Loucy (cell line): ENCODE measurements around the gene TMEM87B.

Experiments used
- EZH2phosphoT487 ChIP-seq: fragments of 200-600 bp; IDR thresholded peaks from 2 replicates; pipeline ENCODE4 v1.6.1; 2018; ENCODE audit warnings: antibody characterized with exemption, mild to moderate bottlenecking, moderate library complexity, borderline replicate concordance
- TF ChIP-seq, protein P1 (sequence below): fragments of 200-600 bp; sonication (generic); conservative IDR thresholded peaks from 2 replicates; pipeline ENCODE4 v1.5.1; 2014; ENCODE audit warnings: mild to moderate bottlenecking, antibody characterized with exemption, low read length

GRCh38 chr2:112150851-112151250, 95.8 kb downstream of the TMEM87B start:
- TF ChIP-seq, protein P1, sequence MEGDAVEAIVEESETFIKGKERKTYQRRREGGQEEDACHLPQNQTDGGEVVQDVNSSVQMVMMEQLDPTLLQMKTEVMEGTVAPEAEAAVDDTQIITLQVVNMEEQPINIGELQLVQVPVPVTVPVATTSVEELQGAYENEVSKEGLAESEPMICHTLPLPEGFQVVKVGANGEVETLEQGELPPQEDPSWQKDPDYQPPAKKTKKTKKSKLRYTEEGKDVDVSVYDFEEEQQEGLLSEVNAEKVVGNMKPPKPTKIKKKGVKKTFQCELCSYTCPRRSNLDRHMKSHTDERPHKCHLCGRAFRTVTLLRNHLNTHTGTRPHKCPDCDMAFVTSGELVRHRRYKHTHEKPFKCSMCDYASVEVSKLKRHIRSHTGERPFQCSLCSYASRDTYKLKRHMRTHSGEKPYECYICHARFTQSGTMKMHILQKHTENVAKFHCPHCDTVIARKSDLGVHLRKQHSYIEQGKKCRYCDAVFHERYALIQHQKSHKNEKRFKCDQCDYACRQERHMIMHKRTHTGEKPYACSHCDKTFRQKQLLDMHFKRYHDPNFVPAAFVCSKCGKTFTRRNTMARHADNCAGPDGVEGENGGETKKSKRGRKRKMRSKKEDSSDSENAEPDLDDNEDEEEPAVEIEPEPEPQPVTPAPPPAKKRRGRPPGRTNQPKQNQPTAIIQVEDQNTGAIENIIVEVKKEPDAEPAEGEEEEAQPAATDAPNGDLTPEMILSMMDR, result no peak
- TF ChIP-seq EZH2phosphoT487, result no peak
